Measurements from ENCODE around the gene DTHD1. TPM values are rescaled to one million over a fixed set of nuclear protein-coding genes. Genes with fewer than 3 reads are reported as not detected.

The DTHD1 gene
- total RNA-seq, 2 experiments from 2014 or later, result 1.7 to 2.9 TPM

DNA sequence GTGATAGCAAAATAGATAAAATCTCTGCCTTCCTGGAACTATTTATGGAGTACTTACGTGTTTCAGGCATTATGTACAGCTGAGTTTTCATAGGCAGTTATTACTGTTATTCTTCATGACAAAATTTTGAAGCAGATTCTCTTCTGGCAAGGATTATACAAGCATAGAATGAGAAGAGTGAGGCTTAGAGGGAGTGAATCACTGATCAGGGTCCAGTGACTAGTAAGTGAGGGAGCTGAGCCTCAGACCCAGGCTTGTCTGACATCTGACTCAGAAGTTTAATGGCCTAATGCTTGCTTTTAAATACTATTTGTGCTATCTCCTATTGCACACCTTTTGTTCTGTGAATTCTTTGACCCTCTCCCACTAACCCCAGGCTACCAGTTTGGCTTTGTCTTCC is 110.6 kb downstream of the DTHD1 start:
- Mint-ChIP-seq H3K27me3 (peaks cover 55% of the 10 kb centered on the region), H3K27ac (no peak overlapping the region), H3K4me3 (no peak overlapping the region), H3K9me3 (ENCODE audit: low read depth) (no peaks in the 10 kb centered on the region), H3K36me3 (no peaks in the 10 kb centered on the region), H3K4me1 (peaks cover 17% of the 10 kb centered on the region)
- CTCF ChIA-PET, result interaction anchor here (1.2 to 1.6 kb wide), 2 partner anchors 10 to 139 kb away, joined by 4 to 5 read pairs; no protein-coding TSS in a partner anchor
- DNase-seq (no peak), ATAC-seq (no peak)

DNA sequence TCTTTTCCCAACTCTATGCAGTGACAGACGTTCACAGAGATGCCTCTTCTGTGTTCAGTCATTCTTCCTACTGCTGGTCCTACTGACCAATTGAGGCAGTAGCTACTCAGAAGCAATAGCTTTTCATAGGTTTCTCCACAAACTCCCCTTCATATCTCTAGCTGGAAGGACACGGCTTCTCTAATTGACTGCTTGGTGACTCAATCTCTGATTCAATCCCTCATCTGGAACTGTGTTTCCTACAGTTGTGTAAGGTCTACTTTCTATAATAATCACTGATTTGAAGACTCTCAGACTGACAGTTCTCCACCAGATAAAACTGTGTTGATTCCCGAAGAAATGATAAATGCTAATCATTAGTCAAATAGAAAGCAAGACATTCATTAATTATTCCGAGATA is 111.5 kb downstream of the DTHD1 start:
- no peak overlapping the region for H3K4me3 Mint-ChIP-seq
- DNase-seq (no peak), ATAC-seq (no peak)
- H3K27me3 Mint-ChIP-seq, result peaks cover 50% of the 10 kb centered on the region
- CTCF ChIA-PET, result interaction anchor here (1.6 kb wide), 1 partner anchor 140 kb away, joined by 5 read pairs; no protein-coding TSS in a partner anchor
- H3K36me3 Mint-ChIP-seq, result no peaks in the 10 kb centered on the region
- H3K4me1 Mint-ChIP-seq, result peaks cover 14% of the 10 kb centered on the region
- H3K9me3 Mint-ChIP-seq (ENCODE audit: low read depth), result no peaks in the 10 kb centered on the region
- no peak overlapping the region for H3K27ac Mint-ChIP-seq

Other genes with a start within 250 kb of the DTHD1 start
- gene ARAP2, start 37.1 kb upstream of the DTHD1 start, total RNA-seq, result 10 to 100 TPM; 52.9 to 76.1 TPM

All from activated CD8-positive, alpha-beta memory T cell treated with anti-CD3 and anti-CD28 coated beads, Interleukin-2, amount 10 ng/mL, durations not matched to agents 7 days and 5 days (primary cell).